Activated T-cell treated with anti-CD3 and anti-CD28 coated beads, Interleukin-2, amount 50 U/mL, for 4 hours (primary cell): ENCODE measurements around the gene OSBP2. TPM values are rescaled to one million over a fixed set of nuclear protein-coding genes. Genes with fewer than 3 reads are reported as not detected.

Experiments used
- ATAC-seq, 2 donors: fragments of 200-7000 bp; cut with Tn5 transposase; one replicate each; pipeline ENCODE4 v1.10.0; 2021
- DNase-seq: peaks from one replicate; pipeline ENCODE4 v3.0.0-alpha.2; 2020
- H3K27me3 Mint-ChIP-seq: one replicate; pipeline ENCODE4 v1.8.0; 2021; ENCODE audit warnings: low read depth, mixed read lengths
- H3K36me3 Mint-ChIP-seq: one replicate; pipeline ENCODE4 v1.8.0; 2022; ENCODE audit warnings: mixed read lengths; ENCODE audit not compliant: insufficient read depth
- H3K4me1 Mint-ChIP-seq: one replicate; pipeline ENCODE4 v1.8.0; 2021; ENCODE audit warnings: low read depth, mixed read lengths
- H3K4me3 Mint-ChIP-seq: one replicate; pipeline ENCODE4 v1.8.0; 2021; ENCODE audit warnings: mild to moderate bottlenecking, moderate library complexity, mixed read lengths
- H3K9me3 Mint-ChIP-seq: one replicate; pipeline ENCODE4 v1.8.0; 2021; ENCODE audit warnings: mixed read lengths
- total RNA-seq, 3 donors: library from RNA; stranded (reverse); gene quantifications; one replicate each; pipeline ENCODE4 v1.2.1, GENCODE V29; 2021

OSBP2 gene
- total RNA-seq, 3 donors from 2014 or later, result 1.2 to 1.3 (median 1.3) TPM

DNA sequence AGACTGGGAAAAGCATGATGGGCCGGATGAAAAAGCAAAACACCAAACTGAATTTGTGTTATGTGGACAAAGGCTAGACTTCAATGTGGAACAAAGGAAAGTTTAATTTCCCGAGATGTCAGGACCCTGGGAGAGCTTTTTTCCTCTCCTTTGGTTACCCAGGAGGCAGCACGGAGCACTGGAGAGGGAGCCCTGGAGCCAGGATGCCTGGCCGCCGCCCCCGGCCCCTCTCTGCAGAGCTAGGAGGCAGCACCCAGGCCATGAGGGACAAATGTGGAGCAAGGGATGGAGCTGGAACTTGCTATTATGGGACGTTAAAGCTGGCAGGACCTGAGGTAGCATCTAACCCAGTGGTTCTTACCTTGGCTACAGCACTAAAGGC is 165.0 kb downstream of the OSBP2 start:
- peaks cover under 1% of the 10 kb centered on the region for H3K36me3 Mint-ChIP-seq
- H3K4me1 Mint-ChIP-seq, result no peaks in the 10 kb centered on the region
- peaks cover 2% of the 10 kb centered on the region for H3K27me3 Mint-ChIP-seq
- peaks cover 1% of the 10 kb centered on the region for H3K9me3 Mint-ChIP-seq
- DNase-seq (no peak), ATAC-seq (no peak)
- H3K4me3 Mint-ChIP-seq, result no peak overlapping the region

DNA sequence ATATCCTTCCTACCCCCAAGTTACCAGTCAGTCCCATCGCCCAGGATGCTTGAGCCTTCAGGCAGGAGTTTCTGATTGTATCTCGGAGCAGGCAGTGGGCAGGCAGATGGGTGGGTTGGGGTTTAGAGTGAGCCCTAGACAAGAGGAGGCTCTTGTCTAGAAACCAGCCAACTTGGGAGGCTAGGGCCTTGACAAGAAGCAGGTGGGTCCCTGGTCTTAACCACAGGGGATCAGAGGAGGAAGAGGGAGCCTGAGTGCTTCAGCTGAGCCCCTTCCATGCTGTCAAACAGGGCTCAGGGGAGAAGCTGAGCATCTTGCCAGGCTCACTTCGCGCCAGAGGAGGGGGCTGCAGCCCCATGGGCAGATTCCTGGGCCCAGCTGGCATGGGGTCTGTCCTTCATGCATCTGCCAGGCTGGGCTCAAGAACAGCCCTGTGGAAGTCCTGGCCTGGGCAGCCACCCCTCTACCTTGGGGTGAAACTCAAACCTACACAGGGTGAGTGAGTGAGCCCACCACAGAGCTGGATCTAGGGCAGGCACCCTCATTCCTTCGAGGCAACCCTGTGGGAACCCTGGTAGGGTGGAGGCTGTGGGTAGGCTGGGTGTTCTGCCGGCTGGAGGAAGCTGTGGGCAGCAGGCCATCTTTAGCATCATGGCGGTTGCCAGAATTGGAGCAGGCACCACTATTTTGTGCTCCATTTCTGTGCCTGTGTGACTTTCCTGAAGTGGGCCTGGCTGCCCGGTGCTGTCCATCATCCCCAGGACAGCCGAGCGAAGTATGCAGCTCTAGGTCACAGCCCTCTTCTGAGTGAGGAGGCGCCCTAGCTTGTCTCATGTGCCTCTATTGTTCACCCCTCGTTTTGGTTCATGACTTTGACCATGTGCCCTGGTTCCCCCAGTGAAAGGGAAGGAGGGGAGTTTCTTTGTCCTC is 165.8 kb downstream of the OSBP2 start:
- Mint-ChIP-seq H3K36me3 (no peaks in the 10 kb centered on the region), H3K27me3 (peaks cover 2% of the 10 kb centered on the region), H3K9me3 (no peaks in the 10 kb centered on the region), H3K4me3 (no peak overlapping the region), H3K4me1 (no peaks in the 10 kb centered on the region)
- no peak for DNase-seq
- ATAC-seq, result no peak

DNA sequence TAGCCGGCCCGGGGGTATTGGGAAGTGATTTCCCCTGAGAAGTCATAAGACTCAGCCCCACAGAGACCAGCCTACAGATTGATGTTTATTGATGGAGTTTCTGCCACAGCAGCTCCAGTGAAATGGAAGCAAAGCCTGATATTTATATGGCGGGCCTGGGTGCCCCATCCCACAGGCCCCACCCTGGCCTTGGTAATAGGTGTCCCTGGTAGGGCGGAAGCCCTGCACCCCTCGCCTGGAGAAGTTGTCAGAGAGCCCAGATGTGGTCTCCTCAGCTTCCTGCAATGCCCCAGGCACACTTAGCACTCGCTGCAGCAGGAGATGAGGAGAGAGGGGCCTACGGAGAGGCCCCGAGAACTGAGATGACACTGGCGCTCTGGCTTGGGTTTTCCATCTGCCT is 166.5 kb downstream of the OSBP2 start:
- ATAC-seq (no peak), DNase-seq (no peak)
- Mint-ChIP-seq H3K4me3 (no peak overlapping the region), H3K9me3 (no peaks in the 10 kb centered on the region), H3K27me3 (peaks cover 2% of the 10 kb centered on the region), H3K36me3 (no peaks in the 10 kb centered on the region), H3K4me1 (no peaks in the 10 kb centered on the region)

DNA sequence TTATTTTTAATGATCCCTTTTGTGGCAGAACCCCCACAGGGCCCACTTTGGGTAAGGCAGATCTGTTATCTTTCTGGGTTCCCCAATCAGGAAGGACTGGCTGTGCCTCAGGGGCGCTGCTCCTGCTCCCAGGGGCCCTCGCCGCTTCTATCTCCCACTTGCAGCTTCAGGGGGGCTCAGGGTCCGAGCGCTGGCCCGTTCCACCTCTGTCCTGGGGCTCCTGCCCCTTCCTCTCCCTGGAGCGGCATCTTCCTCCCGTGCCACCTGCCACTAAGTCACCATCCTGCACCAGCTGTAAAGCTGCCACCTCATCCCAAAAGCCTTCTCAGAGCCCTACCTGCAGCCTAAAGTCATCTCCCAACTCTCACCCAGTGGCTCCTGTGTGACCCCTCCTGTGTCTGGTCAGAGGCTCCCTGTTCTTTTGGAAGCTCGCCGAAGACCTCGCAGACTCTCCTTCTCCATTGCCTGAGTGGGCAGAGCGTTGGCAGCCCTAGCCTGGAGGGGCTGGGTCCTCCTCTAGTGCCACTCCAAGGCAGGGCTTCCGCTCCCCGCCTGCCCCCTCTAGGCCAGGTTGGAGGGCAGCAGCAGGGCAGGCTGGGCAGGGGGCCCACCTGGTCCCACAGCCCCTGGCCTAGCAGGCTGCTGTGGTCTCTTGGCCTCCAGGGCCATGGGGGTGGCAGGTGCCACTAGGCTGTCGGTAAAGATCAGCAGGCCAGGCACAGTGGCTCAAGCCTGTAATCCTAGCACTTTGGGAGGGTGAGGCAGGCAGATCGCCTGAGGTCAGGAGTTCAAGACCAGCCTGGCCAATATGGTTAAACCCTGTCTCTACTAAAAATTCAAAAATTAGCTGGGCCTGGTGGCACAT is 167.2 kb downstream of the OSBP2 start:
- H3K27me3 Mint-ChIP-seq, result peaks cover 2% of the 10 kb centered on the region
- no peak for DNase-seq
- H3K4me3 Mint-ChIP-seq, result no peak overlapping the region
- no peak for ATAC-seq
- H3K36me3 Mint-ChIP-seq, result no peaks in the 10 kb centered on the region
- H3K4me1 Mint-ChIP-seq, result no peaks in the 10 kb centered on the region
- H3K9me3 Mint-ChIP-seq, result no peaks in the 10 kb centered on the region

DNA sequence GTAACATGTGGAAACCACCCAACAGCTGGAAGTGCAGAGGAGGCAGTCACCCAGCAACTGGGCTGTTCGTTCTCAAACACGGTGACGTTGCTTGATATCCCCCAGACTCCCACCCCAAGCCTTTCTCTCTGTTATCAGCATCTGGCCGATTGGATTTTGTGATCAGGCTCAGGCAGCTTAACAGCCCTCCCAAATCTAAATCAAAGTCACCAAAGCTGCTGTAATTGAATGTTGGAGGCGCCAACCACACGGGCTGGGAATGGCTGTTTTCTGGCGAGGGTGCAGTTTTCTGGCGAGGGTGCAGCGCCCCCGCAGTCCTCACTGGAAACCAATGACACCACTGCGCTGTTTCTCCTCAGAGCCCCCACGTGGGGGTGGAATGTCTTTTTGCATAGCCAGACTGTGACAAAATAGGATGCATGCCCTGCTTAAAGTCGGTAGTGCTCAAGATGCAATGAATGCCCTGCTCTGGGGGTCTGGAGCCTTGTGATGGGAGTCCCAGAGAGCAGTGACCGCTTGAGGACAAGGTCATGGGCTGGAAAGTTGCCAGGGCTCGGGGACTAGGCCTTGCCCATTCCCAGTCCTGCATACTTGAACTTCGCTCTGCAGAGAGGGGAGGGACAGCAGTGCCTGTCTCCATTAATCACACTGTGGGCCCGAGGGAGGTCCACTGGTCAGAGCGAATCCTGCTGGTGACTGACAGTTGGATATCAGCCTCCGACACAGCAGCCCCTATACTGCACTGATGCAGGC is 168.6 kb downstream of the OSBP2 start:
- Mint-ChIP-seq H3K36me3 (no peaks in the 10 kb centered on the region), H3K9me3 (no peaks in the 10 kb centered on the region), H3K4me3 (no peak overlapping the region), H3K4me1 (no peaks in the 10 kb centered on the region), H3K27me3 (peaks cover 2% of the 10 kb centered on the region)
- DNase-seq (no peak), ATAC-seq (no peak)

DNA sequence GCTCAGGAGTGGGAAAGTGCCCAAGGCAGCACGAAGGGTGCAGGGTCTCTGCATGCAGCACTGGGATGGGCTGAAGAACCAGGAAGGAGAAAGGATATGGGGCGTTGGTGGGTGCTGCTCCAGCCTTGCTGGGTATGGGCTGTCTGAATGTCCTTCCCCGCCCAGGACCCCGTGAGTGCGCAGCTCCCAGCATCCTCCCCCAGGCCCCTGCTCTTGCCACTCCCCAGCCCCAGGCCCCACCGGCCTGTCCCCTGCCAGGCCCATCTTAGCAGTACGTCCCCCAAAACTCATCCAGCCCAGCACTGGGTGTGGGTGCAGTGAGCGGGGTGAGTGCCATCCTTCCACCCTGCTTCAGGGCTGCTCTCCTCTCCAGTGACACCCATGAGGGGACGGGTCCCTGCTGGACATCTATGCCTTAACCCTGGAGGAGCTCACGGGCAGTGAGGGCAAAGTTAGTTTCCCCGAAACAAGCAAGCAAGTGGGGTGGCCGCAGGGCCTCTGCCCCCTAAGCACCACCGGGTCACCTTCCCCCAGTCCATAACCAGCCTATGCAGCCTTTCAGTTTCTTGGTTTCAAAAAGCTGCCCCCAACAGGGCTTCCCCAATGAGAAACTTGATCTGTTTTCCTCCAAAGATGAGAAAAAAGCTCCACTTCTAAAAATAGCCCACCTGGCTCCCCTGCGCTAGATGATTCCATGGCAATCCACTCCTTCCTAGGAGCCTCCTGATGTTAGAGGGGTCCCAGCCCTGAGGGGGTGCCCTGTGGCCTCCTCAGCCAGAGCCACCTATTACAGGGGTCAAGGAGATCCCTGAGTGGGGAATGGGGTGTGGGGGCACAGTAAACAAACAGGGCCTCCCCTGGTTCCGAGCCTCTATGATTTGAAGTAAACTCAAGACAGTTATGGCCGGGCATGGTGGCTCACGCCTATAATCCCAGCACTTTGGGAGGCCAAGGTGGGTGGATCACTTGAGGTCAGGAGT is 170.1 kb downstream of the OSBP2 start:
- no peak for ATAC-seq
- H3K9me3 Mint-ChIP-seq, result no peaks in the 10 kb centered on the region
- H3K36me3 Mint-ChIP-seq, result no peaks in the 10 kb centered on the region
- H3K4me1 Mint-ChIP-seq, result no peaks in the 10 kb centered on the region
- no peak for DNase-seq
- H3K4me3 Mint-ChIP-seq, result no peak overlapping the region
- H3K27me3 Mint-ChIP-seq, result no peaks in the 10 kb centered on the region

DNA sequence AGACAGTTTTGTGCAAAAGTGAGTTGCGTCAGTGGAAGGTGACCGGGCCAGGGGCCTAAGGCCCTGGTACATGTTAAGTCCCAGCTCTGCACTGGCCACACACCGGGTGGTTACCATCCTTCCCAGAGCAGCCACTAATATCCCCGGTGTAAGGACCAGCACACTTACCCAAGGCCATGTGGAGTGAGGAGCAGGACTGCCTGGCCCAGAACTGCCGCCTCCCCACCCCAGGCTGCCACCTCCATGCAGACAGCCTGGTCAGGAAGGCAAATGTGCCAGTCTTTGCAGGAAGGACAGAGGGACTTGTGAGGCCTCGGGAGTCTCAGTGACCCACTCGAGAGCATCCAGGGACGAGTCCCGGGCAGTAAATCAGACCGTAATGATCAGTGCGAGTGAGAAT is 171.0 kb downstream of the OSBP2 start:
- ATAC-seq, result no peak
- H3K4me3 Mint-ChIP-seq, result no peak overlapping the region
- H3K4me1 Mint-ChIP-seq, result no peaks in the 10 kb centered on the region
- DNase-seq, result no peak
- H3K36me3 Mint-ChIP-seq, result no peaks in the 10 kb centered on the region
- H3K27me3 Mint-ChIP-seq, result no peaks in the 10 kb centered on the region
- no peaks in the 10 kb centered on the region for H3K9me3 Mint-ChIP-seq

DNA sequence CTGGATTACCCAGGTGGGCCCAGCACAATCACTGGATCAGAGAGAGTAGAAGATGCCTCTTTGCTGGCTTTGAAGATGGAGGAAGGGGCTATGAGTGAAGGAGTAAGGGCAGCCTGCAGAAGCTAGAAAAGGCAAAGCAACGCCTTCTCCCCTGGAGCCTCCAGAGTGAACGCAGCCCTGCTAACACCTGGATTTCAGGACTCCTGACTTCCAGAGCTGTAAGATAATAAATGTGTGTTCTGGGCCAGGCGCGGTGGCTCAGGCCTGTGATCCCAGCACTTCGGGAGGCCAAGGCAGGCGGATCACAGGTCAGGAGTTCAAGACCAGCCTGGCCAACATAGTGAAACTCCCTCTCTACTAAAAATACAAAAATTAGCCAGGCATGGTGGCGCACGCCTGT is 171.5 kb downstream of the OSBP2 start:
- Mint-ChIP-seq H3K36me3 (no peaks in the 10 kb centered on the region), H3K9me3 (no peaks in the 10 kb centered on the region), H3K4me1 (no peaks in the 10 kb centered on the region), H3K27me3 (no peaks in the 10 kb centered on the region), H3K4me3 (no peak overlapping the region)
- DNase-seq, result no peak
- no peak for ATAC-seq

DNA sequence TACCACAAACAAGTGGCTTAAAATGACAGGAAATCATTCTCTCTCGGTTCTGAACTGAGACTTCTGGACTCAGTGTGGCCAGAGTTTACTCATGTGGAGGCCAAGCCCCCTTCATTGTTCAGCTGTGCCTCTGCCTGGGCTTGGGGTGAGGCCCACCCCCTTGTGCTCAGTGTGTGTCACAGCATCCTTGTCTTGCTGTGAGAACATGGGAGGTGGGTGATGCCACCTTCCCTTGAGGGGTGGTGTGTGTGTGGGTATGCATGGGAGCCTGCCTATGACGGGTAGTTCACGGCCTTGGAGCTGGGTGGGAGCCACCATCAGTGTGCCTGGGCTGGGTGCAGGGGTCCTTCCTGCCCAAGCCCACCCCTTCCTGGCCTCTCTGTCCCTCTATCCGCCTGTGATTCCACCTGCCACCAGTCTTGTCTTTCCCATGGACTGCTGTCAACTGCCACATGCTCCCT is 172.2 kb downstream of the OSBP2 start:
- DNase-seq (no peak), ATAC-seq (no peak)
- H3K27me3 Mint-ChIP-seq, result no peaks in the 10 kb centered on the region
- H3K36me3 Mint-ChIP-seq, result no peaks in the 10 kb centered on the region
- no peak overlapping the region for H3K4me3 Mint-ChIP-seq
- no peaks in the 10 kb centered on the region for H3K9me3 Mint-ChIP-seq
- H3K4me1 Mint-ChIP-seq, result no peaks in the 10 kb centered on the region

DNA sequence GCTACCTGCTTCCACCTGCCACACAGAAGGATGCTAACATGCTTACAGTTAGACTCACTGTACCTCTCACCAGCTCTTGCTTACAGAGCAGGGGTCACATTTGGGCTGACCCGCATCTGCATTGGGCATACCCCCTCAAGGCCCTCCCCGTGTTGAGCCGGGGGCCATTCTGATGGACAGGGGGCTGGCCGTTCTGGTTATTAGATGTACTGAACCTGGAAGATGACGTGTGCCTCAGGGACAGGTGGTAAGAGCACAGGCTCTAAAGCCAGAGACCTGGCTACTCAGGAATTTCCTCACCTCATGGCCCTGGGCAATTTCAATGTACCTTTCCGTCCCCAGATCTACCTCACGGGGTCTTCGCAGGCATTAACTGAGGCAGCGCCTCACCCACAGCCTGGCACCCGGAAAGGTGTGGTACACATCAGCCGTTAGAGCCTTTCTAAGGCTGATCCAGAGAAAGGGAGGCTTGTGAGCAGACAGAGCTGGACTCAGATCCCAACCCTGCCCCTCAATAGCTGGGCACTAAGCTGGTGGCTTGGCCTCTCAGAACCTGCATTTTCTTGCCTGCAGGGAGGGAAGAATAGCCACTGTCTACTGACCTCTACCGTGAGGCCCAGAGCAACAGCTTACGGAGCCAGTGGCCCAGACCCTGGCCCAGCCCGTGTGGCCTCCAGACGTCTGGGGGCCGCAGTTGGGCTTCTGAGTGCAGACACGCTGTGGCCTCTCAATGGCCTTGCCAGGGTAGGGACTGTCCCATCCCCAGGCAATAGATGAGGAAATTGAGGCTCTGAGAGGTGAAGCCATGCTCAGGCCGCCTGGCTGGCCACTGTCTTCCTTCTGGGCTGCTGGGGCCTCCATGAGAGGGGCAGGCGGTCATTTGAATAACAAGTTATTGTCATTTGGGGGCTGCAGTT is 173.3 kb downstream of the OSBP2 start:
- Mint-ChIP-seq H3K27me3 (no peaks in the 10 kb centered on the region), H3K4me3 (no peak overlapping the region), H3K36me3 (no peaks in the 10 kb centered on the region), H3K4me1 (no peaks in the 10 kb centered on the region), H3K9me3 (no peaks in the 10 kb centered on the region)
- DNase-seq, result no peak
- ATAC-seq, result no peak

DNA sequence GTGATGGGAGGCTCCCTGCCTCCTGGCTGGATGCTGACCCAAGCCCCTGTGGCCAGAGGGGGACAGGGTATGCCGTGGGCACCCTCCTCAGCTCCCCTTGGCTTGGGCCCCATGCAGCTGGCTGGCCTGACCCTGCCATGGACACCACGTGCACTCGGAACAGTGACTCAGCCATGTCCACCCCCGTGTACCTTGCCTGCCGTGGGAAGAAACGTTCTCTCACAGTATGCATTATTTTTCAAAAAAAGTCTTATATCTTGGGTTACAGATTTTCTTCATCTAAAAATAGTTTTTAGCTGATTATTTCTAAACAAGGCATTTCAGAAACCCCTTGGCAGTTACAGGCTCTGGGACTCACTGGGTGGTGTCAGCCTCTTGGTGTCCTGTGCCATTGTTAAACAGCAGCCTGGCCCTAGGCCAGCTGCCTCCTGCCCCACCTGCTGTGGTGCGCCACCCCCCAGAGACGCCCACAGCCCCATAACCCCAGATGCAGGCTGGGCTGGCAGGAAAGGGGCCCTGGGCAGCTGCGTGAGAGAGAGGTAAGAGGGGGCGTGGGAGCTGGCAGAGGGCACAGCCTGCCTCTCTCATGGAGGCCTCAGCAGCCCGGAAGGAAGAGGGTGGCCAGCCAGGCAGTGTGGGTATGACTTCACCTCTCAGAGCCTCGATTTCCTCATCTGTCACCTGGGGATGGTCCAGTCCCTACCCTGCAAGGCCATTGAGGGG is 174.2 kb downstream of the OSBP2 start:
- H3K36me3 Mint-ChIP-seq, result no peaks in the 10 kb centered on the region
- no peaks in the 10 kb centered on the region for H3K9me3 Mint-ChIP-seq
- no peaks in the 10 kb centered on the region for H3K4me1 Mint-ChIP-seq
- no peaks in the 10 kb centered on the region for H3K27me3 Mint-ChIP-seq
- no peak for DNase-seq
- H3K4me3 Mint-ChIP-seq, result no peak overlapping the region
- no peak for ATAC-seq

DNA sequence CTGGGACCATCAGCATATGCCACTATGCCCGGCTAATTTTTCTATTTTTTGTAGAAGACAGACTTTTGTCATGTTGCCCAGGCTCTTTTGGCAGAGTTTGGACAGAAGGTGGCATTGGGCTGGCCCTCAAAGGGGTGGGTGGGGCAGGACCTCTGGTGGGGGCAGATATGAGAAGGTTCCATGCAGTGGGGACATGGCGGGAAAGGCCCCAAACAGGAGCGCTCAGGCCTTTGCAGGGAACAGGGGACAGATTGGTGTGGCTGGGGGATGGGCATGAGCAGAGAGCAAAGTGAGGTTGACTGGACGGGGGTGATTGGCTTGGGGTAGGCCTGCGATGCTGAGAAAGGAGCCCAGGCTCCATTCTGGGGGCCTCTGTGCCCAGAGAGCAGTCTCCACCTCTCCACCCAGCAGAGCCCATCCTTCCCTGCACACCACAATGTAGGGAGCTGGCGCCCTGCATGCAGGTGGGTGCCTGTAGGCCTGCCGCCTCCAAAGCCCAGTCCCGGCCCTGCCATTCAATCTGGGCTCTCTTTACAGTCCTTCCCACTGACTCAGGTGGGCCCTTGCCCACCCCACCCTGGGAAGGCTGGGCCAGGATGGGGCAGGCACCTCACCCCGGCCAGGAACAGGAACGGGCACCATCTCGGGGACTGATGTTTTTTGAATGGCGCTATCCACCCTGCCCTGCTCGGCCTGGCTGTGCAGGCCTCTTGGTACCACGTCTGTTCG is 175.2 kb downstream of the OSBP2 start:
- H3K4me3 Mint-ChIP-seq, result no peak overlapping the region
- H3K4me1 Mint-ChIP-seq, result no peaks in the 10 kb centered on the region
- no peaks in the 10 kb centered on the region for H3K36me3 Mint-ChIP-seq
- no peaks in the 10 kb centered on the region for H3K27me3 Mint-ChIP-seq
- no peak for DNase-seq
- no peaks in the 10 kb centered on the region for H3K9me3 Mint-ChIP-seq
- no peak for ATAC-seq
